Mammary epithelial cell (primary cell): ENCODE results near the gene MPLKIP.

Experiments
- CTCF ChIP-seq, 2 donors: IDR thresholded peaks in 1 of 2; conservative IDR thresholded peaks in 1 of 2; 2 replicates each; pipeline ENCODE4 v1.5.1; 2011 to 2012; ENCODE audit warnings: inconsistent platforms in 2 of 2, low read length in 2 of 2, mild to moderate bottlenecking in 2 of 2, control low read depth in 1 of 2, low read depth in 1 of 2; ENCODE audit not compliant: insufficient read depth in 1 of 2; ENCODE audit errors: extremely low read depth in 1 of 2
- EZH2 ChIP-seq: IDR thresholded peaks from 2 replicates; pipeline ENCODE4 v1.6.1; 2012; ENCODE audit warnings: low read length, inconsistent platforms, borderline replicate concordance

DNA sequence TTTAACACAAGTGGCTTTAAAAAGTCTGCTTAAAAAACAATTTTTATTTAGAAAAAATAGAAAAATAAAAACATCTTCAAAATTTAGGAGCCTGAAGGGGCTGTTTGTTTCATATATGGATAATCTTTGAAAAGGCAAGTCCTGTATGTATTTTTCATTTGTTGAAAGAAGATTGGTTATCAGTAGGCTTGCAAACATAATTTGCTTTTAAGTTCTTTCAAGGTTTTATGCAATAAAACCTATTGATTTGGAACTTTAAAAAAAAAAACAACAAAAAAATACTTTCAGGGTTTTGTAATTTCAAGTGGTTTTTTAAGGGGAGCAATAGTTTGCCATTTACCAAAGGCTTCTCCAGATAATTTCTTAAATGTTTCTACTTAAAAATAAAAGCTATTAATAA, 35.6 kb downstream of the MPLKIP start:
- no peak for TF ChIP-seq CTCF (conservative IDR thresholded peaks at IDR 0.05 in 1 of 2, IDR thresholded peaks at IDR 0.05 in 1 of 2; ENCODE audit: extremely low read depth in 1 of 2, insufficient read depth in 1 of 2, low read depth in 1 of 2, low read length in 2 of 2)
- no peak for TF ChIP-seq EZH2
